ENCODE results near the gene PTPRC.

The PTPRC gene

DNA sequence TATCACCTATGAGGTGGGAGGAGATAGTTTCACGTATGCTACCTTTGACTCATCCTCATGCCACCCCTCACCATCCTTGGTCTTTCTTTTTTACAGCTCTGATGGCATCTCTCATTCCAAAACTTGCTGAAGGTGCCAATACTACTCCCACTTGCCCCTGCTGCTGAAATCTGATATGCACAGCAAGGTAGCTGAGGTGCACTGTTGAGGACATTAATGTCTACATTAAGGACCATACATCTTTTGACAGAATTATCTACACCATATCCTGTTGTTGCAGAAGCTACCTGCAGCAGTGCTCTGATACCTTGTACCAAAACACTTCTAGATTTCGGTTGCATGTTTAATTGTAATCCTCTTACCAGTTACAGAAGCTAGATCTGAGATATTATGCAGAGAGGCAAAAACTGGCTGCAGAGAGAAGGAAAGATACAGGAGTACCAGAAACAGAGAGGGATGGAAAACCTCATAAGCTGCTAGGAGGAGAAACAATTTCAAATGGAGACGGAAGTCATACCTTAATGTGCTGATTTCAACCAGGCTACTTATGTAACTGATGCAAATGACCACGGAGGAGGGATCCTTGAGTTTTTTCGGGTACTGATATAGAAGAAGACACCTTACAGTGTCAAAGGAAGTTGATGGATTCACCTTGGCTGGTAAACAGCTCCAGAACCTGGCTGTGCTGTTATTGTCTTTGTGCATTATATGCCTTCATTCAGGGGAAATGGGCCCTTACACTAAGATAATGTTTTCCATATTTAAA, 19.3 kb upstream of the PTPRC start:
- FAIRE-seq = no peak
- no peak for DNase-seq (ENCODE audit: insufficient read length, low spot score)

DNA sequence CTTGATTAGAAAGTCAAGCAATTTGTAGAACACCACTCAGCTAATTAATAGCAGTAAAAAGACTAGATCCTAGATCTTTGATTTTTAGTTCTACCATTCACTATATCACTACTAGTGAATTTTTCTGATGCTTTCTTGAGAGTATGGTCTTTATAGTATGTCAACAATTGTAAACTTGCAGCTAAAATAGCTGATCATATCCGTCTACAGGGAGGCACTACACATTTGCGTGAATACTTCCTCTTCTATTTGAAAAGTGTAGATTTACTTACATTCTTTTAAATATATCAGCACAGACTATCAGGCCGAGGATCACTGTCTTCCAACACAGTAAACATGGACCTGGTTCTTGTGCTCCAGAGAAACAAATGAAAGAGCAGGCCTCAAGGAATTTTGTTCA, 18.6 kb upstream of the PTPRC start:
- FAIRE-seq = no peak
- DNase-seq (ENCODE audit: insufficient read length, low spot score) = no peak

DNA sequence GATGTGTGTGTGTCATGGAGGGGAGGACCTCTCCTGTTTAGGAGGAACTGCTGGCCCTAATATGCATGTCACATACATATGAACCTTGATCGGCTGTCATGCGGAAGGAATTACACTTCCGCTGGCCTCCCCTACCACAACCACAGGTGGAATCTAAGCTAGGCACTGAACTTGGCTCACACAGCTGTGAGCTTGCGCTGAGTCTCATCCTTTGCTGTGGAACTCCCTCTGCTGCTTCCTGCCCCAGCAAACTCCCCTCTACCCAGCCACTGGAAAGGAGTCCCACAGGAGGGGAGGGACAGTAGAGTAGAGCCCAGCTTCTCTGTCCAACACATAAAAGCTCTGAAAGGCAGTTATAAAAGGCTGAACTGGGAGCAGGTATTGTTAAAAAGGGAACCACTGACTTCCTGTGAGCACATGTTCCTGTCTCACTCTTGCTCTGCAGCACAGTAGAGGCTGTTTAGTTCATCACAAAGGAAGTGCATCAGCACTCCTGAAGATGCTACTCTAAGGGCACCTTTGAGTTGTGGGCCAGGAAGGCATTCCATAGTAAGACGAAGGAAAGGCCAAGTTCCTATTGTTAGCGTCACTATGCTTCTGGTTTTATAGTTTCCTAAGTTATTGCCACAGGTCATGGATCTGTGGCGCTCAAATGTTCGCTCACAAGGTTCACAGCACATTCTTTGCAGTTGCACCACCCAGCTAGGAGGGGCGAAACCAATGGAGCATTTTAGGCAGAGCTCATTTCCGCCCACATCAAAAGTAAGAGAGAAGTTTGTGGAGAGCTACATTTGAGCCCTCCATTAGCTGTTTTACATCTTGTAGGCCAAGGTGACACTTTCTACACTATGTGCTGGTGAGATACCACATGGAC, 17.7 kb upstream of the PTPRC start:
- no peak for FAIRE-seq
- DNase-seq (ENCODE audit: insufficient read length, low spot score) = no peak

DNA sequence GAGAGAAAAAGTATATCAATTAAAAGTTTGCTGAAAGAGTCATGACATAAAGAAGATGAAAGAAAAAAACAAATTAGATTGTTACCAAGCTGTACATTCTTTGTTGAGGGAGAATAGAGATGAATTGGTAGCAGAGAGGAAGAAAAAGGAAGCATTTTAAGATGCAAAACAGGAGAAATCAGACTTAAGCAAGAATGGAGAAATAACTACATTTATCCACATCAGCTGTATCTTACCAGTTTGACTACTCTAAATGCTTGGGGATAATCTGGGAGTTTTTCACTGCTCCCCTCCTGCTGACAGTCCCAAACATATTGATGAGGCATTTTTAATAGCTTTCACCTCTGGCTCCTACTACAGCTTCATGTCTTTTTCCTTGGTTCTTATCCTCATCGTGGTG, 16.8 kb upstream of the PTPRC start:
- FAIRE-seq (no peak), DNase-seq (ENCODE audit: insufficient read length, low spot score) (no peak)

DNA sequence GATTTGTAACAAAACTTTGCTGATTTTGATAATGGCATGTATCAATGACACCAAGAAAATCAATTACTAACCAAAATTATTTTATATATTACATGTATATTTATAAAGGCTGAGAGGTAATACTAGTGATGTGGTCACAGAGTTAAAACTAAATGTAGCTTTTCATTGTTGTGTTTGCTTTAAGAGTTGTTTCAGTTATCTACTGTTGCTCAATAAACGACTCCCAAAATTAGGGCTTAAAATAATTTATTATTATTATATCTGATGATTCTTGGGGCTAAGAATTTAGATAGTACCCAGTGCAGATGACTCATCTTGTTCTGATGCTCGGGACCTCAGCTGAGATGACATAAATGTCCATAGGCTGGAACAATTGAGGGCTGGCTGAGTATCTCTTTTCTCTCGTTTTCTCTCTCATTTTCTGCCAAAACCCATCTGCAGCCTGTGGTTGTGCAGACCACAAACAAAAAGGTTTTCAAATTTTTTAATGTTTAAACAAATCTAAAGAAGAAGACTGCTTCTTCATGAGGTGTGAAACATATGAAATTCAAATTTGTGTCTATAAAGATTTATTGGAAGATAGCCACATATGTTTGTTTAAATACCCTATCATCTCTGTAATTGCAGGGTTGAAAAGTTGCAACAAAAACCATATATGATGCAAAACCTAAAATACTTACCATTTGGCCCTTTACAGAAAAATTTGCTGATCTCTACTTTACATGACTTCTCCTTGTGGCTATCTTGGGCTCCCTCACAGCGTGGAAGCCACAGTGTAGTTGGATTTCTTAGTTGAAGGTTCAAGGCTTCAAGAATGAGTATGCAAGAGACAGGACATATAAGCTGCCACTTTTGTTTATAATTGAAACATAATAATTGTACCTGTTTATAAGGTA, 14.8 kb upstream of the PTPRC start:
- no peak for FAIRE-seq

DNA sequence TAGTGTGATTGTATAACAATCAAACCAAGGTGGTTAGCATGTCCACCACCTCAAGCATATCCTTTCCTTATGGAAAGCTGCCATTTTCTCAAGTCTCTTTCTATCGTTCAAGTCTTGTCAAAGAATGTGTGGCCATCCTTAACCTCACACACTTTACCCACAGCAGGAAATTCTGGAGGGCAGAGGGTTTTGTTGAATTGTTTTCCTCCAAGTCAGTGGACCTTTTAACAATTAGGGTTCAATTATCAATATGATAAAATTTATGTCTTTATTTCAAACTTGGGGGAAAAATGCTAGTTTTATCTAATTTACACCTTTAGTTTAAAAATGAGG, 14.2 kb upstream of the PTPRC start:
- FAIRE-seq = no peak
- no peak for DNase-seq (ENCODE audit: insufficient read length, low spot score)

More for the DNA sequence above, 14.8 kb upstream of the PTPRC start:
- DNase-seq (ENCODE audit: insufficient read length, low spot score) = no peak

DNA sequence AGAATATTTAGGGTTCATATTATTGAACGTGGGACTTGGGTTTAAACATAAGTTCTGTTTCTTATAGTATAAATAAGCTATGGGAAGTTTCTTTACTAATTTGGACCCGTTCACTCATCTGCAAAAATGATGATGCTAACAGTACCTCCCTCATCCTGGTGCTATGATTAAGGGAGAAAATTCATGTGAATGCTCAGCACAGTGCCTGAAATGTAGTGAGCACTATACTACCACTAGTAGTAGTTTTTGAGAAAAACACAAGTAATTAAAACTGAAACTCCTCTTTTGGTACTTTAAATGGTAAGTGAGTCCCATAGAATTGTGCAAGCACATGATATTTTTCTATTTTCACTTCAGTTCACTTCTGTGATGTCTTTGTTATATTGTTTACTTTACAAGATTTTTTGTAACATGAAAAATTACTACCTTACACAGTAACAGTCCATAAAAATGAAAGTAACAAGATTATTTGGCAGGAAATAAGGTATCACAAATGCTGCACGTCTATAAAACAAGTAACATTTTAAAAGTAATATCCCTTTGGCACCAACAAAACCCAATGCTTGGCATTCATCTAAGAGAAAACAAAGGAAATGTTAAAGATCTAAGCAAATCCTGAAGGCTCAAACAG, 11.3 kb upstream of the PTPRC start:
- FAIRE-seq (no peak), DNase-seq (ENCODE audit: insufficient read length, low spot score) (no peak)

DNA sequence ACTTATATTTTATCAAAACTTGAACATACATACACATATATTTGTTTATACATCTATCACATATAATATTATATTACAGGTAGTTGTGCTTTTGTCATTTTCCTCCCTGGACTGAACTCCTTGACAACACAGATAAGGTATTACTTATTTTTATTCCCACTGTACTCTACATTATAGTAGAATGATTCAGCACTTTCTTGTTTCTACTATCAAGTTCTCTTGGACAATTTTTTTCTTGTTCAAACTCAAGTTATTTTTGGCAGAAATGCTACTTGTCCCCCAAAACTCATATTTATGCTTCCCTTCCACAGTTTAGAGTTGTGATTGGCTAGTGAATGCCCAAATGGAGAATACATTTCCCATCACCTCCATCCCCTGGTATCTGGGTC, 10.8 kb upstream of the PTPRC start:
- DNase-seq (ENCODE audit: insufficient read length, low spot score) (no peak), FAIRE-seq (no peak)

DNA sequence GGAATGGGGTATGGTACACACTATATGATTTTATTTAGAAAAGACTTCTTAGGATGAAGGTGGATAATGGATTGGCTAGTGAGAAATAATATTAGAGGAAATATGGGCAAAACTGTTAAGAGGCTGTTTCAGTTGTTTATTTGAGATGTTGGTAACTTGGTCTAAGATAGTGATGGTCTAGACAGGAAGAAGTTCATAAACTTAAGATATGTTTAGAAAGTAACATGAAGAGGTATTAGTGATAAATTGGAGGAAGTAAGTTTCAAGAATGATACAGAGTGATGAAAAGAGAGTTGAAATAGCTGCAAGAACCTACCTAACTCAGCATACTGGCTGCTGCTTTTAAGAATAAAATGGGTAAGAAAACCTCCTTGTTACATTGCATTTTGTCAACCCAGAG, 9.2 kb upstream of the PTPRC start:
- DNase-seq (ENCODE audit: insufficient read length, low spot score) (no peak), FAIRE-seq (no peak)

DNA sequence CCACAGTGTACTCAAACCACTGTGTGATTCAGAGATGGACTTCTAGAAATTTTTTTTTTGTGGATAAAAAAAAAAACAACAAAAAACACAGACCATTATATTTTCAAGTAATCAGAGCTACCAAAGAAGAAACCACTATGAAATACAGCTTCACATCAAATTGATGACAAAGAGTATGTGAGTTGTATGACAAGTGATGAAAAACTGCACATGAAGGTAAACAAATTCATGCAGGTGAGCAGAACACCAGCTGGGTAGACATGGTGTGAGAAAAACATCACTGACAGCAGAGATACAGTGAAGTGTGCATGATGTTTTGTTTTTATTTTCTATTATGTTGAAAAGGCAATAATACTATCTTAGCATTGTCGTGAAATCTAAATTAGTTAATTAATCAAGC, 8.0 kb upstream of the PTPRC start:
- no peak for DNase-seq (ENCODE audit: insufficient read length, low spot score)
- FAIRE-seq = no peak

DNA sequence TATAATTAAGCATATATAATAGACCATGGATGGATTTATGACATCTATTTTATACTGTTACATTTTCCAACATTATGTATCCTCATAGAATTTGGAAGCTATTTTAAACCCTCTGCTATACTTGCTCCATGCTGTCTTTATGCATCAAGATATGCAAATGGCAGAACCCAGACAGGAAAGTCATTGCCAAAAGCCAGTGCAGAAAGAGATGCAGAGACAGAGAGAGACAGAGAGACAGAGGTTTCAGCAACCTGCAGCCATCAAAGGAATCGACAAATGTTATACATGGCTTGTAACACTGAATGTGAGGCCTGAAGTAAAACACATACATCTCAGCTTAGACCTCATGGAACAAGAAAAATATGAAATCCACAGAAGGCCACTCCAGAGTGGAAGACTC, 7.5 kb upstream of the PTPRC start:
- DNase-seq (ENCODE audit: insufficient read length, low spot score) = no peak
- FAIRE-seq = no peak

DNA sequence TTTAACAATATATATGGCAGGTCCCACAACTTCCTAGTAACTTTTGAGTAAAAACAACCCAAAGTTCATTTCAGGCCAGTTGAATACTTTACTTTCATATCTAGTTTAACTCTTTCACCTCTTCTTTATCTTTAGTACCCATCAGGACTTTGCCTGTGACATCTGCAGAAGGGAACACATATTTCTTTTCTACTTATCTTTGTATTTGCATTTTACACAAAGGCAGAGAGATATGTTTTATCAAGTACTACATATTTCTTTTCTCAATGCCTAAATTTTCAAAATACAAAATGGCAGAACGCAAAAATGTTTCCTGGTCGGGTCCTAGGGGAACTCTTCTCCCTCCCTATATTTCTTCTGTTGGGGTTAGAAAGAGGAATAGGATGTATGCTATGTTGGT, 6.8 kb upstream of the PTPRC start:
- DNase-seq (ENCODE audit: insufficient read length, low spot score) (no peak), FAIRE-seq (no peak)

DNA sequence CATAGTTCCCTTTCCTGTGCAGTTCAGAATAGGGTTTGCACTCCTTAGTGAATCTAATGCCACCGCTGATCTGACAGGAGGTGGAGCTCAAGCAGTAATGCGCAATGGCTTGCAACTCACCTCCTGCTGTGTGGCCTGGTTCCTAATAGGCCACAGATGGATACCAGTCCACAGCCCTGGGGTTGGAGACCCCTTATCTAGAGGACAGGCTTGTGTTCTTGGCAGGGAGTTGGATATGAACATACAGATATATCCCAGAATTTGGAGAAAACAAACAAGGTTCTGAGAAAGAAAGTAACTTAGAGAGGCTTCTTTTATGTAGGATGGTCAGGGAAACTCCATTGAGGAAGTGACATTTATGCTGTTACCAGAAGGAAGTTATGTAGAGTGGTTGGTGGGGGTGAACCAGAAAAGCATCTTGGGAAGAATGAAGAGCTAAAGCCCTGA, 5.1 kb upstream of the PTPRC start:
- DNase-seq (ENCODE audit: insufficient read length, low spot score) = no peak
- peak; percentile 44 for FAIRE-seq

DNA sequence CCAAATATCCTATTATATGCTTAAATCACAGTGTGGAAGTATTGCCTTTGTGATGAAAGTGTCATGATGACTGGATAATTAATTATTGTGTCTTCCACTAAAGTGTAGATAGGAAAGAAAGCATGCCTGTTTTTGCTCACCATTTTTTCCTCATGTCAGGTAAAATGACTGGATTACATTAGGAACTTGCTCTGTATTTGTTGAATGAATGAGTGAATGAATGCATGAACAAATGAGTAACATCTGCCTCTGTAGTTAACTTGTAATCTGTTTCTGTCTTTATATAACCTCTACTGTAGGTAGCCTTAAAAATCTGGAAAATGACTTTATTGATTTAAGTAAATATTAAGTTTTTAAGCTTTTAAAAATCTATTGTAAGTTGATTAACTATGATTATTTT, 2.9 kb upstream of the PTPRC start:
- FAIRE-seq = no peak
- no peak for DNase-seq (ENCODE audit: insufficient read length, low spot score)

DNA sequence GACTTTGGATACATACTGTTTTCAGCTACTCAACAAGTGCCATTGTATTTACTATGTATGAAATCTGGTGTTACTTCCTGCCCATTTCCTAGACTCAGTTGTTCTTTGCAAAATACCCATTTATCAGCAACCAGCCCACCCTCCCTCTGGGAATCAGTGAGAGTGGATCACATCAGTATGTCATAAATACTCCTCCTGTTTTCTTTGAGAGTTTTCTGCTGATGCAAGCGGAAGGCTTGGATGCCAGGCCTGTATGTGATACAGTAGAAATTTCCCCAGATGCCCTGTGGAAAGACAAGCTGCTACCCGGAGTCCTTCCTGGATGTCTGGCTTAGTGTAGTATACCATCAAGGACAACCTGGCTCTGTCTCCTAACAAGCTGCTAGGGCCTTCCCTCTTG, 2.4 kb upstream of the PTPRC start:
- FAIRE-seq (no peak), DNase-seq (ENCODE audit: insufficient read length, low spot score) (no peak)

DNA sequence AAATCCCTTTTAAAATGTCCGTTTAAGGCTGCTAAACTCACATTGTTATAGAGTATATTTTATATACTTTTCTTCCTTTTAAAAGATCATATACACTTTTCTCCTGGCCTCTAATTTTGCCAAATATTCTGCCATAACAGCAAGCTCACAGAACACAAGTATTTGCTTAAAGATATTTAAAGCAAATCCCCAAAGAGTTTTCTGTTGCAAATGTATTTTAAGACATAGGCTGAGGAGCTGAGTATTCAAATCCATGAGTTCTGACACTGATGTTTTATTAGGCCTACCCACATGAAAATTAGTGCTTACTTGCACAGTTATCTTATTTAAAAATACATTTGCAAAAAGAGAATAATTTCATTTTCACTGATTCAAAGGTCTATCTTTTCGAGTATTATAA, 1.7 kb upstream of the PTPRC start:
- FAIRE-seq (no peak), DNase-seq (ENCODE audit: insufficient read length, low spot score) (no peak)

DNA sequence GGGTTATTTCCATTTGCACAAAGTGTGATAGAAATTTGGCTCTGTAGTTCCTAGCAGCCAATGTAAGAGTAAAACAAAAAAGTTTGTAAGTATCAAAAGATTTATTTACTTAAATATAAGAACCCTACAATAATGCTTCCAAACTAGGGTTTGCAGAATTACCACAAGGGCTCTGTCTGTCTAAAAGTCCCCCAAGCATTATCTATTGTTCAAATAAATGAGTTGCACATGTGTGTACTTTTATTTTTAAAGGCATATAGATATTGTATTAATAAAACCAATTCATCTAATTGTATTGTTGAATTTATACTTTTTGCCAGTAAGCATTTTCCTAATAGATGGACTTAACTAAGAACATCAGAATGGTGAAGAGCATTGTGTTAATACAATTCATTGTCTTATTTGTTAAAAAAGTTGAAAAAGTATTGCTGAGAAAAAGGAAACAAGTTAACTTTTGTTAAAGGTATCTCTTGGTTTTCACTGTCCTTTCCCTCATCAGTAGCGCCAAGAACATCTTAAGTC, 863 bp upstream of the PTPRC start:
- no peak for DNase-seq (ENCODE audit: insufficient read length, low spot score)
- FAIRE-seq = no peak

DNA sequence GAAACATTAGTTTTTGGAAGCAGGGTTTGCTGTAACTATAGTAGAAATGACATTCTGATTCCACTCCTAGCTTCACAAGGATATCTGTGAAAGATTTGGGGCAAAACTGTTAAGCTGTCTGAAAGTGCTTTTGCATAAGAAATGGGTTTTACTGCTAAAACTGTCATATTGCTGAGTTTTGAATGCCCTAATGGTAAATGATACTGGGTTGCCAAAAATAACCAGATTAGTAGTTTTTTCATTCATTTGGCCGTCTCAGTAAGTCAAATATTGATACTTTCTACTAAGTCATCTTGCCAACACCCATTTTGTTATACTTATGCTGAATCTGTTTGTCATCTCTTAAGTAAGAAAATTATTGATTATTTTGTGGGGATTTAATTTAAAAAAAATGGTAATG, 399 bp upstream of the PTPRC start:
- no peak for DNase-seq (ENCODE audit: insufficient read length, low spot score)
- FAIRE-seq = no peak

DNA sequence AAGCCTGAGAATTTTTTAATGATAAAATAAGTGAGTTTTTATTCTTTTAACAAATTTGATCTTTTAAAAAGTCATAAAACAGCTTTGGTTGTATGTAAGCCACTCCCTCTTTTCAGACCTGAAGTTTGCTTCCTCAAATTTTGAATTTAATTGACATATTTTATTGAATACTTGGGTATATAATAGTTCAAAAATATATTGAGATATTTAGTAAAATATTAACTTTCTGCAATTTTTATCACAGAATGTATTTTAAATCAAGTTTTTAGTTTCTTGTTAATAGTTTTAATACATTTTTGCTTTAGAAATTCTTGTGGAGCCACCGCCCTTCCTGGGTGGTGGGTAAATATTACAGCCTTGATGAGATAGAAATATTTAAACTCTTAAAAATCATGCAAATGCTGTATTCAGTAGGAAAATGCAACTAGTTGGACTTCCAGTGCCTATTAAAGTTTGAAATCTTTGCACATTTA, 867 bp downstream of the PTPRC start:
- FAIRE-seq = no peak

DNA sequence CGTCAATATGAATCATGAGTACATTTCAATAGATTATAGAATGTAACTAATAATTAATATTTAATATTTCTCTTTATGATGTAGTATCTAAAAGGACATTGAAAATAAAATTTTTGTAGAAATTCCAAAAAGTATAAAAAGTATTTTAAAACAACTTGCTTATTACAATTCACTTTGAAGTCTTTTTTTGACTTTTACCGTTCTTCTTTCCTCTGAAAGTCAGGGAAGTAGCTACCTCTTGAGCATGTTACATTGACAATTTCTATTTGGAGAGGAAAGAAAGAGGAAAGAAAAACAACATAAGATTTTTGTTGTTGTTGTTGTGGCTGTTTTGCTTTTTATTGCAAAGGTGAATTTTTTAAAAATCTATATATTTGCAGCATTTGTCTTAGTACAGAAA, 1.3 kb downstream of the PTPRC start:
- DNase-seq (ENCODE audit: insufficient read length, low spot score) = no peak
- no peak for FAIRE-seq

More for the DNA sequence above, 867 bp downstream of the PTPRC start:
- no peak for DNase-seq (ENCODE audit: insufficient read length, low spot score)

All from HTR-8/SVneo (cell line).